ENCODE measurements around the gene C12orf42. TPM values are rescaled to one million over a fixed set of nuclear protein-coding genes. Genes with fewer than 3 reads are reported as not detected.

C12orf42 gene
- total RNA-seq, 1 donor from 2014 or later = 2.3 TPM

DNA sequence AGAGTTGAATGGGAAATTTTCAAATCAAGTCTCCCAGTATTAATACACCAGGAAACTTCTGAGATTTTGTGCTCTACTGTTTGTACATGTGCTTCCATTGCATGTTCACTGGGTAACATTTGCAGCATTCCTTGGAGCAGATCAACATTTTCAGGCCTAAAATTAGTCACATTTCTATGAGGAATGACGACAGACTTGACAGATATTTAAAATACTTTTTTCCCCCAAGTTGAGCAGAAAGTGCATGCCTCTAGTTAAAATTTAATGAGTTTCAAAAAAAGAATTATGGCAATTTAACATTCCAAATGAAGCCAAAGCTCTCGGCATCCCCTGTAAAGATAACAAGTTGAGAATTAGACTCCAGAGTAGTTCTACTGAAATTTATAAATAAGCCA, 72.3 kb downstream of the C12orf42 start:
- DNase-seq = no peak

DNA sequence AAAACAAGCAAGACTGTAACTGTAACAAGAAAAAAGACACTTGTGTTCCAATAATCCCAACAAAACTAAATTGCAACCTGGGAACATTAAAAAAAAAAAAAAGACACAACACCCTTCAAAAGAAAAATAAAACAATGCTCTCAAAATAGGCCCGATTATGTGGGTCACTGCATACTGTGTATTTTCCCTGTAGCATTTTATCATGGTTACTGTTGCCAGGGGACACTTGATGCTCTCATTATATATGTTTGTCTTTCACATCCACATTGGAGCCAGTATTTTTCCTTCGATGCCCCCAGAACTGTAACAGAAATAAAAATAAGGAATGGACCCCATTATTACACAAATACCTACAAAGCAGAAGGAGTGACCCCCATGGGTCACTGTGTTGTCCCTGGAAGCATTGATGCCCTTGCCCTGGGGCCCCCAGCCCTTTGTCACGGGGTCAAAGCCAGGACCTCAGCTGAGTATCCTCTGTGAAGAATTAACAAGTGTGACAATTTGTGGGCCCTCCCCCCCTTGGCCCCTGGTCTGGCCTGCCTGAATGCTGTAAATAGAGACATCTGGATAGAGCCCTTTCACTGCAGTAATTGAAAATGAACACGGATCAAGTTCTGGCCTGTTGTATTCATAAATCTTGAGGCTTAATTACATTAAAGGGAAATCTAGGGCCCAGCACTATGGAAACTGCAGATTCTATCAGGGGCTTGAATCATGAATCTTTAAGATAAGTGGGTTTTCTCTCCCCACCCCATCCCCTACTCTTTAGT, 72.8 kb downstream of the C12orf42 start:
- DNase-seq = no peak

- no peak for DNase-seq
These were observed 73.4 kb downstream of the C12orf42 start for GRCh38 chr12:103422328-103422727.

GRCh38 chr12:103421402-103421801, 74.4 kb downstream of the C12orf42 start:
- no peak for DNase-seq

- no peak for DNase-seq
These were observed 80.1 kb downstream of the C12orf42 start for GRCh38 chr12:103415681-103416080.

DNA sequence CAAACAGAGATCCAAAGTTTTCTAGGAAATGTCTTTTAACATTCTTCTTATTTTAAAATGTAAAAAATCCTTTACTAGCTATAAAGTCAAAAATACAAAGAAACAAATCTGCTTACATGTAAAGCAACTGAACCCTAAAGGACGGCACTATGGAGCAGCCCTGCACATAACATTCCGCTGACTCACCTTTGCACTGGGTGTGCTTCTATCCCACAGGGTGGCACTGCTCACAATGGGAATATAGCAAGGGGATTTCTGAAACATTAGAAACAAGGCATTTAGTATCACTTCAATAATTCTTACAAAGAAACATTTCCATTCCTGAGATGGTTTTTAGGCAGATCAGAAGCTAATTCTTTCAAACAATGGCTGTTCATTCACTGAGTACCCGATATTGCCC, 94.3 kb downstream of the C12orf42 start:
- DNase-seq = no peak

GRCh38 chr12:103399986-103400385, 95.8 kb downstream of the C12orf42 start:
- no peak for DNase-seq

DNA sequence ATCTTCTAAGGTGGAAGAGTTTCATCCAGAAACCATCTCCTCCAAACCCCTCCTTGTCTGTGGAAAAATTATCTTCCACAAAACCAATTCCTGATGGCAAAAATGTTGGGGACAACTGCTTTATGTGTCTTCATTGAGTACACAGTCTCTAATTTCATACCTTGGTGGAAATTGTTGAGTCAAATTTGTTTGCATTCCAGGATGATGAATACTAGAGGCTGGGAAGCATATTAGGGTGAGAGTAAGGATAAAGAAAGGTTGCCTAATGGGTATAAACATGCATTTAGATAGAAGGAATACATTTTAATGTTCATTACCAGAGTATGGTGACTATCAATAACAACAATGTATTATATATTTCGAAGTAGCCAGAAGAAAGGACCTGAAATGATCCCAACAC, 98.2 kb downstream of the C12orf42 start:
- no peak for DNase-seq

GRCh38 chr12:103392722-103393121, 103.0 kb downstream of the C12orf42 start:
- DNase-seq = no peak

DNA sequence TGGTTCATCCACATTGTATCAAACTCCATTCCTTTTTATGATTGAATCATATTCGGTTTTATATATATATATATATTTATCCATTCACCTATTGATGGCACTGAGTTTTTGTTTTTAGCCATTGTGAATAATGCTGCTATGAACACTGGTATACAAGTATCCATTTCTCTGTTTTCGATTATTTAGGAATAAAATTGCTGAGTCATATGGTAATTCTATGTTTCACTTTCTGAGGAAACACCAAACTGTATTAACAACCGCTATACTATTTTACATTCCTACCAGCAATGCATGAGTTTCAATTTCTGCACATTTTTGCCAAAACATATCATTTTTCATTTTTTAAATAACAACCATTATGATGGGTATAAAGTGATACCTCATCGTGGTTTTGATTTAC, 104.7 kb downstream of the C12orf42 start:
- DNase-seq = no peak

- DNase-seq = no peak
These were observed 108.4 kb downstream of the C12orf42 start for GRCh38 chr12:103387385-103387784.

DNA sequence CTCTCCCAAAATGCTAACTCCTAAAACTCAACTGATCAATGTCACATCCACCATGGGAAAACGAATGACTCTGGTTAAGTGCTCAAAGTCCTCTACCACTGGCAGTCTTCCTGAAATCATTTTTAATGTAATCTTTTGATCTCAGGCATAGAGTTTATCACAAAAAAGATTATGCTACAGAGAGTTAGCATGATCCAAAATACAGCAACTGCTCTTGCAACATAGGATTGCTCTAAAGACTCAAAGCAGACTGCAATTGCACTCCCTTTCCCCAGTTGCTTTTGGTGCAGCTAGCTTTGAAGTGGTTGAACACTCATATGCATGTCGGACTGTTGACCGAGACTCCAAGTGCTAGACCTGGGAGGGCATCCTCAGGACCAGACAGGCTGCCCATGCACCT, 109.3 kb downstream of the C12orf42 start:
- no peak for DNase-seq

- DNase-seq = no peak
These were observed 112.9 kb downstream of the C12orf42 start for GRCh38 chr12:103382736-103383346.

- no peak for DNase-seq
These were observed 113.6 kb downstream of the C12orf42 start for GRCh38 chr12:103382119-103382518.

- DNase-seq = no peak
These were observed 116.1 kb downstream of the C12orf42 start for GRCh38 chr12:103379670-103380069.

DNA sequence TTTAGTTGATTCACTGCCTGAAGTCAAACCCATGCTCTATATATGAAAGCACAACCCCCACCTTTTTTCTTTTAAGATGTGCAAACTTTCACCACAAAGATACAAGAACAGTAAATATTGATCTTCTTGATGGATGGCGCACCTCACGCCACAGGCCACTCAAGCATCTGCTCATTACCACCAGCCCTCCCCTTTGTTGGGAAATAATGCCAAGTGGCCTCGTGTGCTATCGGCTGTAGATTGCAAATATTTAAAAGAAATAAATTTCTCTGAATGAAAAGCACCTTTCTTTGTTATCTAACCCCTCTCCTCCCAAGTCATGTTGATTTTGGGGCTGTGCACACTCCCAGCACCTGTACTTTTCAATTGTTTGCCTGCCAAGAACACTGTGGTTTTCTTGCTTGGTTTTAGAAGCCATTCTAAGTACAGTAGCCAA, 122.7 kb downstream of the C12orf42 start:
- no peak for DNase-seq

DNA sequence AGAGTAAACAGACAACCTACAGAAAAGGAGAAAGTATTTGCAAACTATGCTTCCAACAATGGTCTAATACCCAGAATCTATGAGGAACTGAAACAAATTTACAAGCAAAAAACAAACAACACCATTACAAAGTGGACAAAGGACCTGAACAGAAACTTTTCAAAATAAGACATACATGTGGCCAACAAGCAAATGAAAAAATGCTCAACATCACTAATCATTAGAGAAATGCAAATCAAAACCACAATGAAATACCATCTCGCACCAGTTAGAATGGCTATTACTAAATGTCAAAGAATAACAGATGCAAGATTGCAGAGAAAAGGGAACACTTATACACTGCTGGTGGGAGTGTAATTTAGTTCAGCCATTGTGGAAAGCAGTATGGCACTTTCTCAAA, 125.8 kb downstream of the C12orf42 start:
- no peak for DNase-seq

GRCh38 chr12:103368167-103368566, 127.6 kb downstream of the C12orf42 start:
- no peak for DNase-seq

DNA sequence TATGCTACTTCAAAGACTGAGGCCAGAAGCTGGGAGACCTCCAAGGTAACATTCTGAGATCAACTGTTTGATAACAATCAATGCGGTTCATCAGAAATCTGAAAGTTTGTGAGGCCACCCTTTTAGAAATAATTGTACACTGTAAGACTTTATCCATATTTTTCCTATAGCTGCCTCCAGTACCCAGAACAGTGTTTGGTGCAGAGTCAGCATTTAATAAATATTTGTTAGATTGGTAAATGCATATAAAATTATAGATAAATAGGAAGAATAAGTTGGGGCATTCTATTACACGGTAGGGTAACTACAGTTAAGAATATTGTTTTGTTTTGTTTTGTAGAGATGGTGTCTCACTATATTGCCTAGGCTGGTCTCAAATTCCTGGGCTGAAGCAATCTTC, 141.4 kb downstream of the C12orf42 start:
- DNase-seq = no peak

GRCh38 chr12:103353913-103354312, 141.9 kb downstream of the C12orf42 start:
- no peak for DNase-seq

DNA sequence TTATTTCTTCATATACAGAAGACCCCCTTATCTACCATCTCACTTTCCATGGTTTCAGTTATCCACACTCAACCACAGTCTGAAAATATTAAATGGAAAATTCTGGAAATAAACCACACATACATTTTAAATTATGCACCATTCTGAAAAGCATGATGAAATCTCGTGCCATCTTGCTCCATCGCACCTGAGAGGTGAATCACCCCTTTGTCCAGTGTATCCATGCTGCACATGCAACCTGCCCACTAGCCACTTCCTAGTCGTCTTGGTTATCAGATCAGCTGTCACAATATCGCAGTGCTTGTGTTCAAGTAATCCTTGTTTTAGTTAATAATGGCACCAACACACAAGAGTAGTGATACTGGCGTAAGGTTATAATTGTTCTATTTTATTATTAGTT, 145.7 kb downstream of the C12orf42 start:
- no peak for DNase-seq

GRCh38 chr12:103348935-103349334, 146.8 kb downstream of the C12orf42 start:
- no peak for DNase-seq

GRCh38 chr12:103336940-103337339, 158.8 kb downstream of the C12orf42 start:
- no peak for DNase-seq

DNA sequence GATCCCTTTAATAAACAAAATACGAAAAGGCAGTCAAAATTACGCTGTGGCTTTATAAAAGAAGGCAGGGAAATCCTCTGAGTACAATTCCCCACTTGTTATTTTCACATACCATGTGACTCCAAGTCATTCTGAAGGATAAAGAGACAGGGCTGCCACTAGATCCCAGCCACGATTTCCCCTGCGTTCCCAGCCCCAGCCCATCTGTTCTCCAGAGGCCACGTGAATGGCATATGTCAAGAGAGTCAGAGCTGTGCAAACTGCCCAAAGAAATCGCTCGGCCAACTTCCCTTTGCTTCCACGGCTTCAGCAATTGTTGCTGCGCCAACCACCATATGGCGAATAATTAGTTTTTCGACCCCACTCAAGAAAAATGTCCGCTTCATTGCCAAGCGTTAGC, 161.3 kb downstream of the C12orf42 start:
- DNase-seq = no peak

Data from occipital lobe (tissue), 2 donors.